IgD-negative memory B cell (primary cell): Measurements from ENCODE around the gene HID1. TPM values are rescaled to one million over a fixed set of nuclear protein-coding genes. Genes with fewer than 3 reads are reported as not detected.

Experiments used
- H3K27ac Mint-ChIP-seq, 3 donors: one replicate each; pipeline ENCODE4 v1.8.0; 2020 to 2022; ENCODE audit warnings: mild to moderate bottlenecking in 3 of 3, mixed read lengths in 3 of 3, moderate library complexity in 1 of 3
- H3K27me3 Mint-ChIP-seq: one replicate; pipeline ENCODE4 v1.8.0; 2021; ENCODE audit warnings: mixed read lengths
- H3K36me3 Mint-ChIP-seq: one replicate; pipeline ENCODE4 v1.8.0; 2020; ENCODE audit warnings: mild to moderate bottlenecking, mixed read lengths
- H3K4me1 Mint-ChIP-seq, 3 donors: one replicate each; pipeline ENCODE4 v1.8.0; 2020 to 2022; ENCODE audit warnings: mixed read lengths in 3 of 3, mild to moderate bottlenecking in 1 of 3
- H3K4me3 Mint-ChIP-seq, 4 donors: one replicate each; pipeline ENCODE4 v1.8.0; 2020 to 2022; ENCODE audit warnings: mild to moderate bottlenecking in 4 of 4, mixed read lengths in 4 of 4, moderate library complexity in 3 of 4
- H3K9me3 Mint-ChIP-seq, 3 donors: one replicate each; pipeline ENCODE4 v1.8.0; 2020 to 2021; ENCODE audit warnings: mixed read lengths in 3 of 3, mild to moderate bottlenecking in 1 of 3
- polyA plus RNA-seq: library from polyadenylated mRNA; unstranded; fragments of 300-500 nt; fragmentation: Illumina TruSeq; gene quantifications from one replicate; pipeline ENCODE4 v1.2.3, GENCODE V29; 2021

HID1 gene
- polyA plus RNA-seq, 1 donor from 2014 or later, result 1.2 TPM

DNA sequence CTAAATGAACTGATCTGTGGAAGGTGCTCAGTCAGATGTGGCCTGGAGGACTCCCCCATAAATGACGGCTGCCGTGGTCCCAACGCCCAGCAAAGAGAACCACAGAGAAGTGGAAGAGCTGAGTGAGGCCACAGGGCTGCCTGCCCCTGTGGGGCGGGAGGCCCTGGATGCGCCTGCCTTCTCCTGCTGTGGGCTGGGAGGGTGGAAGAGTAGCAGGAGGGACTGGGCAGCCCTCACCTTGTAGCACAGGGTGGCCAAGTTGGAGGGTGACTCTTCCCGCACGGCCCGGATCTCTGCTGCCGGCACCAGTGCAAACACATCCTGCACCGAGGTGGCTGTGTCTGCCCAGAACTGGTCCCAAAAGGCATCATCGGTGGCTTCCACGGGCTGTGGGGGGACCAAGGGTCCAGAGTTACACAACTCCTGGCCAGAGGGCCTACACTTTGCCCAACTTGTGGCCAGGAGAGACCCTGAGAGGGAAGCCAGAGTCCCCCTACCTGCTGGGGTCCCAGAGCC lies 8.3 kb downstream of the HID1 start:
- Mint-ChIP-seq H3K4me3 (no peak overlapping the region), H3K4me1 (peaks cover 3 to 6% (median 3%) of the 10 kb centered on the region in 3 donors), H3K27ac (no peak overlapping the region), H3K9me3 (no peaks in the 10 kb centered on the region), H3K36me3 (no peaks in the 10 kb centered on the region), H3K27me3 (peaks cover 5% of the 10 kb centered on the region)

DNA sequence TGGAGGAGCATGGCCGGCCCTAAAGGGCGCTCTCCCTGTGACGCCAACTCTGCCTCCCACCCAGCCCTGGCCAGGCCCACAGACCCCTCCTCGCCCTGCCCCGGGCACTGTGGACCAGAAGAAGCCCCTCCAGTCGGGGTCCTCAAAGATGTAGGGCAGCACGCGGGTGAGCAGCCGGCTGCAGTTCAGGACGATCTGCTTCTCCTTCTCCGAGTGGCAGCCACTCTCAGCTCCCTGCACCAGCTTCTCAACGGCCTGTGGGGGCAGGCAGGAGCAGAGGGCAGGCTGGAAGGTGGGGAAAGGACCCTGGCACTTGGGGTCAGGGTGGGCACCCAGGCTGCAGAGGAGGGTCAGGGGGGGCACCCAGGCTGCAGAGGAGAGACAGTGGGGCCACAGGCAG lies 8.9 kb downstream of the HID1 start:
- Mint-ChIP-seq H3K36me3 (no peaks in the 10 kb centered on the region), H3K9me3 (no peaks in the 10 kb centered on the region), H3K27ac (no peak overlapping the region), H3K4me1 (peaks cover 3 to 6% (median 3%) of the 10 kb centered on the region in 3 donors), H3K27me3 (peaks cover 5% of the 10 kb centered on the region), H3K4me3 (no peak overlapping the region)

DNA sequence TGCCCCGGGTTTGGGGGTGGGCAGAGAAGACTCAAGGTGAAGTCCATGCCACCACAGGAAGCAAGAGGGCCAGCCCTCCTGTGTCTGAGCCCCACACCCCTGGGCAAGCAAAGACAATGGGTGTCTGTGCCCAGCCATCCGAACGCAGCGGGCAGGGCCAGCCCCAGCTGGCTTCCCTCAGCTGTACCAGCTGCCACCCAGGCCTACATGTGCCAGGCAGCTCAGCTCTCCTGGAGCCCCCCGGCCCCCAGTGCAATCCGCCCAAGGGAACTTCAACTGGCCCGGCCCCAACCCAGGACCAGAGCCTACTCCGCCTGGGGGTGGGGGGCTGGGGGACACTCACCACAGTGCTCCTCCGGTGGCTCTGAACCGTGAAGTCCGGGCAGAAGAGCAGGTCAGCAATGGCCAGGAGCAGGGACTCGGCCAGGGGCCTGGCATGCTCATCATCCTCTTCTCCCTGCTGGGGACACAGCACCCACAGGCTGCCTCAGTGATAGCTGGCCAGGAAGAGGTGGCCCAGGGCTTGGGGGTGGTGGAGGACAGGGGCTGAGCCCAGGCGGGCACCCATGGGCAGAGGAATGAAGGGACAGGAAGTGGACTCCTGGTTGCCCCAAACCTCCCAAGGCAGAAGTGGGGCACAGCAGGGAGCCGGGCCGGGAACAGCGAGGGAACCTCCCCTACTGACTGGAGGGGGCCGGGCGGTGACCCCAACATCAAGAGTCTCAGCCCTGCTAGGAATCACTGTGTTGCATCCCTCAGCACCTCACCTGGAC lies 9.8 kb downstream of the HID1 start:
- H3K4me1 Mint-ChIP-seq, result peaks cover 3 to 9% (median 3%) of the 10 kb centered on the region in 3 donors
- H3K27ac Mint-ChIP-seq, result no peak overlapping the region
- no peaks in the 10 kb centered on the region for H3K36me3 Mint-ChIP-seq
- H3K27me3 Mint-ChIP-seq, result peaks cover 6% of the 10 kb centered on the region
- H3K9me3 Mint-ChIP-seq, result no peaks in the 10 kb centered on the region
- H3K4me3 Mint-ChIP-seq, result no peak overlapping the region

DNA sequence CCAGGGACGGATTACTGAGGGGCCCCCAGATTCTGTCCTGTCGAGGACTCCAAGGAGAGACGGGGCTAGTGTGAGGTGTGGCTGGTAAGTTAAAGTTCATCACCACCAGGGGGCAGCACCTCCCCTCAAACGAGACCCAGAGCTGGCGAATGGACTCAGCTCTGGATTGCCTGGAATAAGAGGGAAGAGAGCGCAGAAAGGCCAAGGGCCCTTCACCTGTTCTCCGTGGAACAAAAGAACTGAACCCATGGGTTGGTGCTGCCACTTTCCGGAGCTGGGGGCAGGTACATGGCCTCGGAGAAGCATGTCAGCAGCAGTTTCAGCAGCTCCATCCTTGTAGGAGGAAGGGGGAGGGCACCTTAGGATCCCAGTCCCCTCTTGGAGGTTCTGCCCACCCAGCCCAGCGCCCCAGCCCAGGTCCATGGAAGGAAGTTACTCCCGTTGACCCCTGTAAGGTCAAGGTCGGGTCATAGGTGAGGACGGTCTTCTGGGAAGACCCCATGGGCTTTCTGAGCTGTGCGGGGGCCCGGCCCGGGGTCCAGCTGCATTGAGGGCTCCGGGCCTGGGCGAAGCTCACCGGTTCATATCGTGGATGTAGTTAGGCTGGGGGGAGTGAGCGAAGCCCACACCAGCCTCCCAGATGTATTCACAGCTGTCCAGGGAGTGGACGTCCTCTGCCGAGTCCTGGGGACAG lies 10.8 kb downstream of the HID1 start:
- no peaks in the 10 kb centered on the region for H3K36me3 Mint-ChIP-seq
- H3K9me3 Mint-ChIP-seq, result no peaks in the 10 kb centered on the region
- no peak overlapping the region for H3K4me3 Mint-ChIP-seq
- peaks cover 3 to 9% (median 3%) of the 10 kb centered on the region in 3 donors for H3K4me1 Mint-ChIP-seq
- H3K27me3 Mint-ChIP-seq, result peaks cover 6% of the 10 kb centered on the region
- peak overlapping the region in 1 of 3 donors; percentile 63 for H3K27ac Mint-ChIP-seq

DNA sequence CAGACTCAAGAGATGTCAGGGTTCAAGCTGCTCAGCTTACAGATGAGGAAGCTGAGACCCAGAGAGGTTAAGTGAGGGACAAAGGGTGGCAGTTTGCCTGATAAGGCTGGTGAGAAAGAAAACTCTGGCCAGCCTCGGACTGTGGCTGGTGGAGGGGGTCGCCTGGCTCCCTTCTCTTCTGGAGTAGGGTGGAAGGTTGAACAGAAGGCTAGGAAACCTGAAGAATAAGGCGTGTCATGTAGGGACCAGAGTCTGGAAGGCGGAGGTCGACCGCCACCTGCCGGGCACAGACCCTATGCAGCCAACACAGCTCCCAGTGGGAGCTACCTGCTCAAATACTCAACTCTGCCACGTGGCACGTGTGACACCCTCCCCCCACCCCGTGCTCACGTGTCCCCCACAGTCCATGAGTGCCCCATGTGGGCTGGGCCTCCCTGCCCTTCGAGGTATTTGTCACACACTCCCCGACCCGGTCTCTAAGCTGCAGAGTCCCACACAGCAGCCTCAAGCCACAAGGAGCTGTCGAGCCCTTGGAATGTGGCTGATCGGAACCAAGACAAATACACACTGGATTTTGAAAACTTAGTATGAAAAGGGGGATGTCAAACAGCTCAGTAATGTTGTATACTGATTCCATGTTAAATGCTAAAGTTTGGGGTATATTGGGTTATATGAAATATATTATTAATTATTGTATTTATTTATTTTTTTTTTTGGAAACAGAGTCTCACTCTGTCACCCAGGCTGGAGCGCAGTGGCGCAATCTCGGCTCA lies 11.8 kb downstream of the HID1 start:
- Mint-ChIP-seq H3K27ac (no peak overlapping the region), H3K36me3 (no peaks in the 10 kb centered on the region), H3K27me3 (peaks cover 8% of the 10 kb centered on the region), H3K9me3 (no peaks in the 10 kb centered on the region), H3K4me3 (no peak overlapping the region), H3K4me1 (peaks cover 3 to 9% (median 3%) of the 10 kb centered on the region in 3 donors)

DNA sequence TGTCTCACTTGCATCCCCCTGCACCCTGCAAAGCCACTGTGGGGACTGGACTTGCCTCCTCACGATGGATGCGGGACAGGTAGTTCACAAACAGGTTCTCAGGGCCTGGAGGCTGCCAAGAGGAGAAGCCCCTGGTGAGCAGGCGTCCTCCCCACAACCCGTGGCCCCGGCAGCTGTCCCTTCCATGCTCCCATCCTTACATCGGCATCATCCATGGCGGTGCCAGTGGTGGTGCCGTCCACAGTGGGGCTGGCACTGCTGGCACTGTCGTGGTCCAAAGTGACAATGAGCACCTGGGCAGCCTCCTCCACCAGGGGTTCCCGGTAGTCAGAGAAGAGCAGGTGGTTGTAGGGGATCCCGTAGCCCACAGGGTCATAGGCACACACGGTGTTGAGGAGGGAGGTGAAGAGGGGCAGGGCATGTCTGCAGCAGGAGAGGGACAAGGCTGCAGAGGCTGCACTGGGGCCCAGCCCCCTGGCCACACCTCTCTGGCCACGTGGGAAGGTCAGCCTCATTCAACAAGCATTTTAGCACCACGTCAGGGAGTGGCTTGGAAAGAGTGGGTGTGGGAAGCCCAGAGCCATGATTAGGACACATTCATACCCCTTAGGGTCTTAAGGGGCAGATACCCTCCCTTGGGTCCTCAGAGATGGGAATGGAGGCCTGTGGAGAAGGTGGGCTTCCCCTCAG lies 12.6 kb downstream of the HID1 start:
- peaks cover 3 to 9% (median 3%) of the 10 kb centered on the region in 3 donors for H3K4me1 Mint-ChIP-seq
- no peak overlapping the region for H3K27ac Mint-ChIP-seq
- H3K4me3 Mint-ChIP-seq, result no peak overlapping the region
- no peaks in the 10 kb centered on the region for H3K9me3 Mint-ChIP-seq
- H3K36me3 Mint-ChIP-seq, result no peaks in the 10 kb centered on the region
- peaks cover 3% of the 10 kb centered on the region for H3K27me3 Mint-ChIP-seq

DNA sequence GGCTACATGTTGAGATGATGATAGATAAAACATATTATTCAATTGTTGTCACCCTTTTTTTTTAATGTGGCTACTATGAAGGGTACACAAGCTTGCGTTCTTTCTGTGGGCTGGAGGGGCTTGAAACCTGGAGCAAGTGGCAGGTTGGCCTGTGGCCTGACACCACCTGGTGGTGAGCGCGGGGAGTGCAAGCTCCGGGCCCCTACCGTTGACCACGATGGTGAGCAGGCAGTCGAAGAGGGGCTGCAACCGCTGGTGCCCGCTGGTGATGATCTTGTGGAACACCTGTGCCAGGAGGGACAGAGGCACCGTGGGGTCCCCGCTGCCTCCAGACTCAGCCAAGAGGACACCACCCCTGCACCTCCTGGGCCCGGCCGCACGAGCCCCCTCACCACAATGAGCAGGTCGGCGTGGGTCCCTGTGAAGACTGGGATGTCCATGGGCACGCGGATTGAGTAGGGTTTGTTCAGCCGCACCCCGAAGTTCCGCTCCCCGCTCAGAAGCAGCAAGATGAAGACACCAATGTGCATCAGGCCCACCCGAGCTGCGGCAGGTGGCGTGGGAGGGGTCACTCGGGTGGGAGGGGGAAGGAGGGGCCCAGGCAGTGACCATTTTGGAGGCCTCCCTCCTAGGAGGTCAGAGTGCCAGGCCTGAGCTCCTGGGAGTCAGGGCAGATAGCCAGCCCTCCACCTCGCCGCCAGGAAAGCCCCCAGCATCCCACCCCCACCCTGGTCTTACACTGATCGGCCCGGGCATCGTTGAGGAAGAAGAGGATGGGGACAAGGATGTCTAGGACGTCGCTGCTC lies 14.4 kb downstream of the HID1 start:
- no peaks in the 10 kb centered on the region for H3K9me3 Mint-ChIP-seq
- peak overlapping the region in 1 of 3 donors; percentile 74 for H3K27ac Mint-ChIP-seq

DNA sequence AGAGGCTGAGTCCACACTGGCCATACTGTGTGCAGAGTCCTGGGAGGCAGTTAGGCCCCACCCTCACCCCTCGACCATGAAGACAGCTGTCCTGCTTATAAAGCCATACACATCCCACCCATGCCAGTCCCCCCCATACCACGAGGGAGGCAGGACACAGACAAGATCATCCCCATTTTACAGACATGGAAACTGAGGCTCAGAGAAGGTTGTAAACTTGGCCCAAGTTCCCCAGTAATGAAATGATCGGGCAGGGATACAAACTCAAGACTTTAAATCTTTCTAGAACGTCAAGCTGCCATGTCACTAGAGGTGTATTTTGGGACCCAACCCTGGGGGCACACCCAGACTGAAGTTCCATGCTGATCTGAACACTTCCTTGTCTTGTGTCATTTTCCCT lies 16.5 kb downstream of the HID1 start:
- Mint-ChIP-seq H3K4me1 (peaks cover 0 to 5% (median 3%) of the 10 kb centered on the region in 3 donors), H3K9me3 (no peaks in the 10 kb centered on the region), H3K36me3 (no peaks in the 10 kb centered on the region), H3K27ac (no peak overlapping the region), H3K4me3 (no peak overlapping the region), H3K27me3 (peaks cover 6% of the 10 kb centered on the region)

More for the DNA sequence above, 14.4 kb downstream of the HID1 start:
- Mint-ChIP-seq H3K4me1 (peaks cover 3 to 9% (median 3%) of the 10 kb centered on the region in 3 donors), H3K4me3 (no peak overlapping the region), H3K27me3 (peaks cover 3% of the 10 kb centered on the region), H3K36me3 (no peaks in the 10 kb centered on the region)

DNA sequence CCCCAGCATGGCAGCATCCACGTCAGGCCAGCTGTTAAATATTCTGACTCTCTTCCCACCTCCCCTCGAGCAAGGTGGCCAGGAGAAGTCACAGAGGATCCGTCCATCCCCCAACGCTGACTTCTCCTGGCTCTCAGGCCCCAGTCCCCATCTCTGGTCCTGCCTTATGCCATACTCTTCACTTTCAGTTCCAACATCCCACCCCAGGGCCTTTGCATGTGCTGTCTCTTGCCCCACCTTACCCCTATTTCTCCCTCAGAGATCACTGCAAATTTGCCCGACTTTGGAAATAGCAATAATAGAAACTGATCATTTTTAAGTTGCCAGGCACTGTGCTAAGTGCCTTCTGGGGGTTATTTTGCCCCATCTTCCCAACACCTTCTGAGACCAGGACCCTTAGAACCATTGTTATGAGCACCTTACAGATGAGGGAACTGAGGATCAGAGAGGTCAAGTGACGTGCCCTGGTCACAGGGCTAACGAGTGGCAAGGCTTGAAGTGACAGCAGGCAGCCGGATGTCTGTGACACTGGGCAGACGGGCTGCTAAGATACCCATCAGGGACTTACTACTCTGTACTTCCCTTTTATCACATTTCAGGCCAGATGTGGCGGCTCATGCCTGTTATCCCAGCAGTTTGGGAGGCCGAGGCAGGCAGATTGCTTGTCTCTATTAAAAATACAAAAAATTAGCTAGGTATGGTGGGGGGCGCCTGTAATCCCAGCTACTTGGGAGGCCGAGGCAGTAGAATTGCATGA lies 17.7 kb downstream of the HID1 start:
- Mint-ChIP-seq H3K27me3 (peaks cover 6% of the 10 kb centered on the region), H3K27ac (no peak overlapping the region), H3K4me3 (no peak overlapping the region), H3K36me3 (no peaks in the 10 kb centered on the region), H3K4me1 (peaks cover 0 to 2% (median 0%) of the 10 kb centered on the region in 3 donors), H3K9me3 (no peaks in the 10 kb centered on the region)

DNA sequence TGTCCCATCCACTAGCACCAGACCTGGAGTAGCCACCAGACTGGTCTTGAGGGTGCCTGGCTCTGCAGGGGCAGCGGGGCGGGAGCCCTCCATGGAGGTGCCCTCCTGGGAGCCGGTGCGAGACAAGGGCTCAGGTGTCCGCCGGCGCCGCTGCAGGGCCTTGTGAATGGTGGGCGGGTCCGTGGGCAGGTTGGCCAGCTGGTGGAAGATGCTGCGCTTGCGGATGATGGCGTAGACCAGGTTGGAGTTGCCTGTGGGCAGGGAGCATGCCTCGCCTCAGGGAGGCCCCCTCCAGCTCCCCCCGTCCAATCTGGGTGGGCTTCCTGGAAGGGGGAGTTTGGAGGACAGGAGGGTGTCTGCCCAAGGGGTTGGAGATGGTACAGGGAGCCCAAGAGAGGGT lies 18.4 kb downstream of the HID1 start:
- Mint-ChIP-seq H3K27ac (no peak overlapping the region), H3K9me3 (no peaks in the 10 kb centered on the region), H3K4me1 (peaks cover 0 to 2% (median 0%) of the 10 kb centered on the region in 3 donors), H3K36me3 (no peaks in the 10 kb centered on the region), H3K4me3 (no peak overlapping the region), H3K27me3 (peaks cover 6% of the 10 kb centered on the region)

DNA sequence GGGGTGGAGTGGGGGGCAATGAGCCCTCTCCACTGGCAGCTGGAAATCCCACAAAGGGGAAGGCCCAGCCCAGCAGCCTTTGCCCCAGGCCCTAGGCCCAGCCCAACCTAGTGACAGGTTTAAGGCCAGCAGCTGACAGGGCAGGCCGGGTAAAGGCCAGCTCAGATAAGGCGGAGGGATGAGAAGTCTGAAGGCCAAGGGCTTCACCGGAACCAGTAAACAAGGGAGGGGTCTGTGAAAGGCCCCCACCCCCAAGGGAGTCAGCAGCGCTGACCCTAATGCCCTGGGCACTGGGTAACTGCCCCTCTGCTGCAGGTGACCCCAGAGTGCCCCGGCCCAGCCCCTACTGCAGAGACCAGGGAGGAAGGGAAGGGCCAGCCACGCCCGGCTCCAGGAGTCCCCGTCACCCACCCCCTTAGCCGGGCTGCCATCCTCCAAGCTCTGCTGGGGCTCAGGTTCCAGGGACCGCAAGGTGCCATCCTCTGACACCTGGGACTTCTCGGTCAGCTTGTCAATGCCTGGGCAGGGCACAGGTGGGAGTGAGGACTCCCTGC lies 19.3 kb downstream of the HID1 start:
- Mint-ChIP-seq H3K9me3 (no peaks in the 10 kb centered on the region), H3K27me3 (peaks cover 6% of the 10 kb centered on the region), H3K4me1 (peaks cover 0 to 2% (median 0%) of the 10 kb centered on the region in 3 donors), H3K4me3 (no peak overlapping the region), H3K27ac (no peak overlapping the region), H3K36me3 (no peaks in the 10 kb centered on the region)

DNA sequence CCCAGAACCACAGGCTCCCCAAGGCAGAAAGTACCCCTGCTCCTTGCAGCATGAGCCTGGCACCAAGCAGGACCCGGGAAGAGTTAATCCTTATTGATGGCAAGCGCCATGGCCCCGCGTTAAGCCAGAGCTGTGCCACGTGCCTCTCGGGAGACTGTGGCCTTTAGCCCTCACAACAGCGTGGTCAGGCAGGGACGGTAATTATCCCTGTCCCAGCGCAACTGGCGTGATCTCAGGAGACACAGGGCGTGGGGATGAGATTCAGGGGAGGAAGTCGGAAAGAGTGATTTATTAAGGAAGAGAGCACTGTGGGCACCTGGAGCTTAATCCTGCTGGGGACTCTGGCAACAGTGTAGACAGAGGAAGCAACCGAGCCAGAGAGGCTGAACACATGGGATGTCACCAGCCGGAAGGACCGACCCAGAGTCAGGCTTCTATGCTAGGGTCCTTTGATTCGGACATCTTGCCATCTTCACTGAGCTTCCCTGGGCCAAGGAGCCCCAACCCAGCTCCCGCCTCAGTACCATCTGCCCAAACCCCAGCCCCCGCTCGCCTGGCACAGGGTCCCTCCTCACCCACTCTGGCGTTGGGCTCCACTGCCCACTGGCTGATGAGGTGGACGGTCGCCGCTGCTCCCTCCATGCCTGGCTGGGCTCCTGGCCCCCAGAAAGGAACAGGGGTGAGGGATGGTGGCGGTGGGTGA lies 20.0 kb downstream of the HID1 start:
- no peaks in the 10 kb centered on the region for H3K36me3 Mint-ChIP-seq
- H3K4me3 Mint-ChIP-seq, result no peak overlapping the region
- peaks cover 4% of the 10 kb centered on the region for H3K27me3 Mint-ChIP-seq
- no peak overlapping the region for H3K27ac Mint-ChIP-seq
- H3K4me1 Mint-ChIP-seq, result no peaks in the 10 kb centered on the region
- no peaks in the 10 kb centered on the region for H3K9me3 Mint-ChIP-seq
